IMR-90 (cell line): ENCODE measurements around the gene MTG1. TPM values are rescaled to one million over a fixed set of nuclear protein-coding genes. Genes with fewer than 3 reads are reported as not detected.

Experiments
- ATAC-seq: fragments of 200-7000 bp; cut with Tn5 transposase; 2 replicates; pipeline ENCODE4 v1.9.1; 2020; ENCODE audit warnings: low read depth, mild to moderate bottlenecking, moderate library complexity
- BruUV-seq: library from RNA; stranded (reverse); fragments of 400-500 nt; replicated peaks from 2 replicates; lab custom pipeline; 2021; lab: Mats Ljungman, UMichigan
- CTCF ChIA-PET: fragments of 300-600 bp; formaldehyde crosslinking; extraction: SDS; loops from one replicate; lab custom pipeline; 2021; ENCODE audit warnings: antibody characterized with exemption; lab: Yijun Ruan, JAX
- POLR2A ChIA-PET: fragments of 300-600 bp; sonication (Branson Sonifier 250); formaldehyde crosslinking; loops from one replicate; lab custom pipeline; 2022; ENCODE audit warnings: antibody characterized with exemption; ENCODE audit not compliant: unreplicated experiment; lab: Charles Lee
- DNase-seq: peaks from one replicate; pipeline ENCODE4 v3.0.0; 2013
- H2AFZ ChIP-seq: replicated peaks from 2 replicates; pipeline ENCODE3; 2013; ENCODE audit warnings: low read length, mild to moderate bottlenecking; ENCODE audit not compliant: poor library complexity
- H2AK5ac ChIP-seq: 2 replicates; pipeline ENCODE4 v1.6.1; 2013; ENCODE audit warnings: low read depth, low read length, inconsistent platforms
- H2AK9ac ChIP-seq: replicated peaks from 2 replicates; pipeline ENCODE3; 2013; ENCODE audit warnings: mild to moderate bottlenecking, low read depth, low read length, moderate library complexity; ENCODE audit not compliant: poor library complexity
- H2BK120ac ChIP-seq: 2 replicates; pipeline ENCODE4 v1.6.1; 2013; ENCODE audit warnings: low read depth, low read length, inconsistent platforms
- H2BK15ac ChIP-seq: 3 replicates; pipeline ENCODE4 v1.6.1; 2013; ENCODE audit warnings: low read depth, low read length, inconsistent platforms
- H2BK20ac ChIP-seq: 2 replicates; pipeline ENCODE4 v1.6.1; 2013; ENCODE audit warnings: low read depth, mild to moderate bottlenecking, inconsistent platforms, low read length, moderate library complexity
- H2BK5ac ChIP-seq: 2 replicates; pipeline ENCODE4 v1.6.1; 2013; ENCODE audit warnings: mild to moderate bottlenecking, low read depth, low read length, inconsistent platforms; ENCODE audit not compliant: poor library complexity, severe bottlenecking
- H3K14ac ChIP-seq: replicated peaks from 2 replicates; pipeline ENCODE4 v1.6.1; 2013; ENCODE audit warnings: low read depth, low read length, inconsistent platforms
- H3K18ac ChIP-seq: 2 replicates; pipeline ENCODE4 v1.6.1; 2013; ENCODE audit warnings: low read depth, low read length, control low read depth
- H3K23ac ChIP-seq: 2 replicates; pipeline ENCODE4 v1.6.1; 2013; ENCODE audit warnings: low read depth, low read length, inconsistent platforms
- H3K27ac ChIP-seq: 2 replicates; pipeline ENCODE4 v1.5.1; 2013; ENCODE audit warnings: mild to moderate bottlenecking, control low read depth, low read length; ENCODE audit not compliant: insufficient read depth
- H3K27me3 ChIP-seq: 2 replicates; pipeline ENCODE4 v1.6.1; 2013; ENCODE audit warnings: low read length; ENCODE audit not compliant: control insufficient read depth, insufficient read depth
- H3K36me3 ChIP-seq: 2 replicates; pipeline ENCODE4 v1.6.1; 2013; ENCODE audit warnings: low read length, mixed read lengths; ENCODE audit not compliant: control insufficient read depth, insufficient read depth
- H3K4ac ChIP-seq: 2 replicates; pipeline ENCODE4 v1.6.1; 2013; ENCODE audit warnings: low read depth, low read length, inconsistent platforms
- H3K4me1 ChIP-seq: 2 replicates; pipeline ENCODE4 v1.6.1; 2013; ENCODE audit warnings: low read length, mixed read lengths; ENCODE audit not compliant: control insufficient read depth, insufficient read depth
- H3K4me2 ChIP-seq: 2 replicates; pipeline ENCODE4 v1.6.1; 2013; ENCODE audit warnings: low read depth, mild to moderate bottlenecking, control low read depth, low read length, moderate library complexity
- H3K4me3 ChIP-seq: 2 replicates; pipeline ENCODE4 v1.5.1; 2013; ENCODE audit warnings: low read depth, mild to moderate bottlenecking, control low read depth, low read length, moderate library complexity; ENCODE audit not compliant: insufficient read depth
- H3K56ac ChIP-seq: 2 replicates; pipeline ENCODE4 v1.6.1; 2013; ENCODE audit warnings: low read length, inconsistent platforms; ENCODE audit not compliant: insufficient read depth; ENCODE audit errors: extremely low read depth
- H3K79me1 ChIP-seq, 2 experiments: 2 replicates each; pipeline ENCODE4 v1.6.1; 2013; ENCODE audit warnings: low read length in 2 of 2, inconsistent platforms in 1 of 2, low read depth in 1 of 2
- H3K9ac ChIP-seq: 2 replicates; pipeline ENCODE4 v1.6.1; 2013; ENCODE audit warnings: low read depth, low read length, control low read depth
- H3K9me1 ChIP-seq: 2 replicates; pipeline ENCODE4 v1.6.1; 2013; ENCODE audit warnings: low read length, inconsistent platforms; ENCODE audit not compliant: insufficient read depth
- H3K9me3 ChIP-seq: 2 replicates; pipeline ENCODE4 v1.6.1; 2013; ENCODE audit warnings: low read length; ENCODE audit not compliant: control insufficient read depth, insufficient read depth
- H4K20me1 ChIP-seq: 2 replicates; pipeline ENCODE4 v1.6.1; 2013; ENCODE audit warnings: low read length, inconsistent platforms; ENCODE audit not compliant: insufficient read depth
- H4K5ac ChIP-seq: 2 replicates; pipeline ENCODE4 v1.6.1; 2013; ENCODE audit warnings: mild to moderate bottlenecking, low read depth, low read length, control low read depth
- H4K8ac ChIP-seq, 2 experiments: 2 replicates each; pipeline ENCODE4 v1.6.1; 2013; ENCODE audit warnings: low read depth in 2 of 2, low read length in 2 of 2, control low read depth in 1 of 2, inconsistent platforms in 1 of 2
- H4K91ac ChIP-seq: 2 replicates; pipeline ENCODE4 v1.6.1; 2013; ENCODE audit warnings: low read depth, low read length, inconsistent platforms; ENCODE audit not compliant: insufficient read depth
- BHLHE40 ChIP-seq: fragments of 150-350 bp; IDR thresholded peaks from 2 replicates; pipeline ENCODE4 v1.6.1; 2016; ENCODE audit warnings: mild to moderate bottlenecking, low read depth, low read length
- CEBPB ChIP-seq: IDR thresholded peaks from 2 replicates; pipeline ENCODE4 v1.6.1; 2012; ENCODE audit warnings: low read depth, low read length, improper control_type of control experiment
- CHD1 ChIP-seq: IDR thresholded peaks from 2 replicates; pipeline ENCODE4 v1.6.1; 2012; ENCODE audit warnings: low read depth, low read length, improper control_type of control experiment
- CTCF ChIP-seq: conservative IDR thresholded peaks from 2 replicates; pipeline ENCODE4 v1.5.1; 2012; ENCODE audit warnings: mild to moderate bottlenecking, low read depth, low read length, improper control_type of control experiment
- ELK1 ChIP-seq: fragments of 150-350 bp; IDR thresholded peaks from 2 replicates; pipeline ENCODE4 v1.6.1; 2016; ENCODE audit warnings: low read depth, mild to moderate bottlenecking, low read length, moderate library complexity, borderline replicate concordance
- FOS ChIP-seq: fragments of 150-350 bp; IDR thresholded peaks from 2 replicates; pipeline ENCODE4 v1.6.1; 2016; ENCODE audit warnings: low read depth, low read length
- MAFK ChIP-seq: IDR thresholded peaks from 2 replicates; pipeline ENCODE4 v1.6.1; 2012; ENCODE audit warnings: low read depth, low read length, improper control_type of control experiment
- MAZ ChIP-seq: IDR thresholded peaks from 2 replicates; pipeline ENCODE4 v1.6.1; 2012; ENCODE audit warnings: low read depth, mild to moderate bottlenecking, low read length, improper control_type of control experiment, moderate library complexity, borderline replicate concordance
- MXI1 ChIP-seq: IDR thresholded peaks from 2 replicates; pipeline ENCODE4 v1.6.1; 2012; ENCODE audit warnings: low read depth, mild to moderate bottlenecking, low read length, moderate library complexity, borderline replicate concordance
- NFE2L2 ChIP-seq: fragments of 150-350 bp; IDR thresholded peaks from 2 replicates; pipeline ENCODE4 v1.6.1; 2016; ENCODE audit warnings: low read depth, mild to moderate bottlenecking, low read length
- POLR2A ChIP-seq: IDR thresholded peaks from 2 replicates; pipeline ENCODE4 v1.6.1; 2012; ENCODE audit warnings: mild to moderate bottlenecking, low read depth, low read length
- RAD21 ChIP-seq: IDR thresholded peaks from 2 replicates; pipeline ENCODE4 v1.6.1; 2012; ENCODE audit warnings: low read length, improper control_type of control experiment
- RCOR1 ChIP-seq: IDR thresholded peaks from 2 replicates; pipeline ENCODE4 v1.6.1; 2012; ENCODE audit warnings: mild to moderate bottlenecking, low read length, improper control_type of control experiment; ENCODE audit not compliant: insufficient replicate concordance
- RFX5 ChIP-seq: IDR thresholded peaks from 2 replicates; pipeline ENCODE4 v1.8.0; 2012; ENCODE audit warnings: low read depth, mild to moderate bottlenecking, low read length, moderate library complexity
- SMC3 ChIP-seq: fragments of 150-350 bp; IDR thresholded peaks from 2 replicates; pipeline ENCODE4 v1.6.1; 2016; ENCODE audit warnings: low read depth, mild to moderate bottlenecking, antibody characterized with exemption, low read length, moderate library complexity
- USF2 ChIP-seq: fragments of 150-350 bp; IDR thresholded peaks from 2 replicates; pipeline ENCODE4 v1.6.1; 2017; ENCODE audit warnings: mild to moderate bottlenecking, antibody characterized with exemption, low read length, low read depth
- WGBS, 2 experiments: methylation state at CpG; one replicate each; pipeline versions ENCODE4 v1.1.5 to v1.1.7; 2013; ENCODE audit warnings: missing lambda C conversion rate in 2 of 2; ENCODE audit not compliant: insufficient read length in 1 of 2; ENCODE audit errors: extremely low coverage in 2 of 2; 5-methylcytosine and 5-hydroxymethylcytosine counted together
- dilution Hi-C: fragments of 300-500 bp; cut with HindIII; formaldehyde crosslinking; loops from one replicate; pipeline ENCODE4 v1.14.3; 2018; ENCODE audit warnings: low sequenced_read_pairs; ENCODE audit not compliant: unreplicated experiment
- in situ Hi-C: fragments of 300-500 bp; cut with MboI; formaldehyde crosslinking; loops from 3 replicates; pipeline ENCODE4 v1.14.3; 2019; ENCODE audit warnings: low sequenced_read_pairs, inconsistent platforms, mixed read lengths
- intact Hi-C: fragments of 100-400 bp; cut with micrococcal nuclease; formaldehyde crosslinking; loops from 2 replicates; pipeline ENCODE4 v1.10.0; 2022
- polyA plus RNA-seq, 3 experiments: library from polyadenylated mRNA; depleted of rRNA; stranded (reverse); fragments of >200 nt; gene quantifications; 2 replicates each; pipeline ENCODE4 v1.2.3, GENCODE V29; 2012; ENCODE audit warnings: low replicate concordance in 1 of 3
- total RNA-seq: library from RNA; depleted of rRNA; stranded (reverse); fragments of >200 nt; gene quantifications from 2 replicates; pipeline ENCODE4 v1.2.3, GENCODE V29; 2012

MTG1 gene
- total and polyA plus RNA-seq, 2 of the 4 experiments (the other 2 are of a cell fraction): 38.5 to 64.8 TPM

GRCh38 chr10:133384071-133384470, 9.9 kb upstream of the MTG1 start:
- BruUV-seq: no TSS peak
- H4K91ac ChIP-seq: no peak overlapping the region
- H3K9ac ChIP-seq: no peak overlapping the region
- peaks cover 7% of the 10 kb centered on the region for H3K36me3 ChIP-seq
- H2AK5ac ChIP-seq: no peak overlapping the region
- no peak for ATAC-seq
- TF ChIP-seq BHLHE40 (no peak), CHD1 (no peak), RAD21 (no peak), NFE2L2 (no peak), ELK1 (no peak), FOS (no peak), MXI1 (no peak), SMC3 (no peak), RFX5 (no peak), MAZ (no peak), MAFK (no peak), POLR2A (no peak), CEBPB (no peak), CTCF (no peak), RCOR1 (no peak), USF2 (no peak)
- no peak overlapping the region for H2BK20ac ChIP-seq
- H2BK15ac ChIP-seq: no peak overlapping the region
- no peak overlapping the region for H3K23ac ChIP-seq
- H3K9me3 ChIP-seq: no peaks in the 10 kb centered on the region
- ChIA-PET CTCF (interaction anchor here (0.6 kb wide), 1 partner anchor 22 kb away, joined by 4 read pairs; no protein-coding TSS in a partner anchor), POLR2A (no interaction called here)
- H4K5ac ChIP-seq: no peak overlapping the region
- dilution Hi-C loops: no loop called here
- H3K9me1 ChIP-seq: peaks cover 8% of the 10 kb centered on the region; the same call in 1 of the 2 replicates
- in situ Hi-C loops: no loop called here
- H4K8ac ChIP-seq: no peak overlapping the region
- WGBS, 2 experiments: 86% methylated on average over 10 of the region's 13 CpGs; no CpG with 5 or more reads in 1 of the 2 experiments
- no peak overlapping the region for H3K4me3 ChIP-seq
- H3K18ac ChIP-seq: no peak overlapping the region
- H3K79me1 ChIP-seq: peaks cover 0 to 10% of the 10 kb centered on the region in 2 experiments; a peak in 3 of 4 replicates
- DNase-seq: no peak
- H2AFZ ChIP-seq: no peak overlapping the region
- H3K56ac ChIP-seq: no peak overlapping the region
- no peak overlapping the region for H3K4ac ChIP-seq
- H3K4me1 ChIP-seq: peaks cover 3% of the 10 kb centered on the region; the same call in 1 of the 2 replicates
- no peak overlapping the region for H3K27ac ChIP-seq
- no peak overlapping the region for H2BK120ac ChIP-seq
- intact Hi-C loops: no loop called here
- H3K27me3 ChIP-seq: no peaks in the 10 kb centered on the region
- no peak overlapping the region for H3K4me2 ChIP-seq
- H2AK9ac ChIP-seq: no peak overlapping the region
- no peaks in the 10 kb centered on the region for H4K20me1 ChIP-seq
- H3K14ac ChIP-seq: no peak overlapping the region
- H2BK5ac ChIP-seq: no peak overlapping the region
